Vagina (tissue), 2 donors: Measurements from ENCODE around the gene EPB41L3. TPM values are rescaled to one million over a fixed set of nuclear protein-coding genes. Genes with fewer than 3 reads are reported as not detected.

Experiments used
- DNase-seq, 2 donors: peaks; one replicate each; pipeline ENCODE4 v3.0.0-alpha.2; 2017; ENCODE audit errors: extremely low spot score in 2 of 2
- H3K27ac ChIP-seq: fragments of 200-600 bp; sonication (generic); one replicate; pipeline ENCODE4 v1.5.1; 2019
- H3K27me3 ChIP-seq: fragments of 200-600 bp; sonication (generic); one replicate; pipeline ENCODE4 v1.5.1; 2019
- H3K36me3 ChIP-seq, 2 donors: fragments of 200-600 bp; sonication (generic); one replicate each; pipeline ENCODE4 v1.5.1; 2017 to 2019
- H3K4me1 ChIP-seq: fragments of 200-600 bp; sonication (generic); one replicate; pipeline ENCODE4 v1.5.1; 2019
- H3K4me3 ChIP-seq, 2 donors: fragments of 200-600 bp; sonication (generic); 1 replicate in 1 of 2; 2 replicates in 1 of 2; pipeline ENCODE4 v1.5.1; 2016 to 2019
- H3K9me3 ChIP-seq: fragments of 200-600 bp; sonication (generic); one replicate; pipeline ENCODE4 v1.5.1; 2019
- CTCF ChIP-seq, 3 experiments: fragments of 450-650 bp in 2 of 3; fragments of 200-600 bp in 1 of 3; sonication (generic) in 1 of 3; IDR thresholded peaks; one replicate each; pipeline ENCODE4 v1.5.1; 2017 to 2019; ENCODE audit warnings: antibody characterized with exemption in 3 of 3, mild to moderate bottlenecking in 2 of 3, moderate library complexity in 2 of 3
- POLR2A ChIP-seq, 2 donors: fragments of 450-650 bp; IDR thresholded peaks; one replicate each; pipeline ENCODE4 v1.6.1; 2017; ENCODE audit warnings: antibody characterized with exemption in 2 of 2, mild to moderate bottlenecking in 2 of 2, moderate library complexity in 2 of 2
- POLR2AphosphoS5 ChIP-seq, 2 donors: sonication (generic); formaldehyde crosslinking; IDR thresholded peaks; one replicate each; pipeline ENCODE4 v1.9.0; 2017; ENCODE audit warnings: antibody characterized with exemption in 2 of 2, mild to moderate bottlenecking in 2 of 2, low read depth in 1 of 2; ENCODE audit not compliant: insufficient read depth in 1 of 2
- intact Hi-C: fragments of 100-400 bp; cut with DNase I; formaldehyde crosslinking; loops from one replicate; pipeline ENCODE4 v1.15.1; 2023
- total RNA-seq: library from RNA; depleted of rRNA; stranded (reverse); fragments of >200 nt; gene quantifications from one replicate; pipeline ENCODE4 v1.2.3, GENCODE V29; 2016

The EPB41L3 gene
- total RNA-seq, 1 donor from 2014 or later = 53.0 TPM

GRCh38 chr18:5410582-5410981, 133.2 kb downstream of the EPB41L3 start:
- Histone ChIP-seq H3K4me1 (no peaks in the 10 kb centered on the region), H3K27me3 (no peaks in the 10 kb centered on the region), H3K27ac (no peak overlapping the region), H3K36me3 (no peaks in the 10 kb centered on the region), H3K9me3 (no peaks in the 10 kb centered on the region), H3K4me3 (no peak overlapping the region)
- intact Hi-C loops = no loop called here
- no peak for DNase-seq
- TF ChIP-seq POLR2AphosphoS5 (IDR thresholded peaks at IDR 0.05; ENCODE audit: insufficient read depth in 1 of 2, low read depth in 1 of 2) = no peak
- TF ChIP-seq CTCF (IDR thresholded peaks at IDR 0.05) = no peak
- no peak for TF ChIP-seq POLR2A (IDR thresholded peaks at IDR 0.05)

- Histone ChIP-seq H3K4me3 (no peak overlapping the region), H3K4me1 (no peaks in the 10 kb centered on the region), H3K36me3 (no peaks in the 10 kb centered on the region), H3K9me3 (no peaks in the 10 kb centered on the region), H3K27ac (no peak overlapping the region), H3K27me3 (no peaks in the 10 kb centered on the region)
- DNase-seq = no peak
- TF ChIP-seq CTCF (IDR thresholded peaks at IDR 0.05) (no peak), POLR2A (IDR thresholded peaks at IDR 0.05) (no peak), POLR2AphosphoS5 (IDR thresholded peaks at IDR 0.05; ENCODE audit: insufficient read depth in 1 of 2, low read depth in 1 of 2) (no peak)
- intact Hi-C loops = no loop called here
Measured at GRCh38 chr18:5398269-5398668, 145.5 kb downstream of the EPB41L3 start.

- Histone ChIP-seq H3K4me1 (no peaks in the 10 kb centered on the region), H3K4me3 (no peak overlapping the region), H3K27me3 (no peaks in the 10 kb centered on the region), H3K36me3 (no peaks in the 10 kb centered on the region), H3K9me3 (no peaks in the 10 kb centered on the region), H3K27ac (no peak overlapping the region)
- no peak for TF ChIP-seq POLR2A (IDR thresholded peaks at IDR 0.05)
- intact Hi-C loops = no loop called here
- no peak for DNase-seq
Measured at GRCh38 chr18:5397102-5397501, 146.7 kb downstream of the EPB41L3 start.

- Histone ChIP-seq H3K4me3 (no peak overlapping the region), H3K27ac (no peak overlapping the region), H3K36me3 (no peaks in the 10 kb centered on the region), H3K4me1 (no peaks in the 10 kb centered on the region), H3K27me3 (no peaks in the 10 kb centered on the region), H3K9me3 (no peaks in the 10 kb centered on the region)
- DNase-seq = no peak
- intact Hi-C loops = no loop called here
- TF ChIP-seq CTCF (IDR thresholded peaks at IDR 0.05) = no peak
- TF ChIP-seq POLR2AphosphoS5 (IDR thresholded peaks at IDR 0.05; ENCODE audit: insufficient read depth in 1 of 2, low read depth in 1 of 2) = no peak
- no peak for TF ChIP-seq POLR2A (IDR thresholded peaks at IDR 0.05)
Measured at GRCh38 chr18:5395860-5396448, 147.8 kb downstream of the EPB41L3 start.

- no peak overlapping the region for H3K27ac ChIP-seq
- no peak for DNase-seq
- no peaks in the 10 kb centered on the region for H3K27me3 ChIP-seq
- intact Hi-C loops = no loop called here
- H3K4me1 ChIP-seq = no peaks in the 10 kb centered on the region
- no peaks in the 10 kb centered on the region for H3K36me3 ChIP-seq
- H3K4me3 ChIP-seq = no peak overlapping the region
- TF ChIP-seq CTCF (IDR thresholded peaks at IDR 0.05) (no peak), POLR2AphosphoS5 (IDR thresholded peaks at IDR 0.05; ENCODE audit: insufficient read depth in 1 of 2, low read depth in 1 of 2) (no peak), POLR2A (IDR thresholded peaks at IDR 0.05) (no peak)
- no peaks in the 10 kb centered on the region for H3K9me3 ChIP-seq
Measured at GRCh38 chr18:5393779-5394178, 150.0 kb downstream of the EPB41L3 start.
